IMR-90 (cell line): Measurements from ENCODE around the gene CHCHD4. TPM values are rescaled to one million over a fixed set of nuclear protein-coding genes. Genes with fewer than 3 reads are reported as not detected.

Source experiments
- ATAC-seq: fragments of 200-7000 bp; cut with Tn5 transposase; 2 replicates; pipeline ENCODE4 v1.9.1; 2020; ENCODE audit warnings: low read depth, mild to moderate bottlenecking, moderate library complexity
- BruUV-seq: library from RNA; stranded (reverse); fragments of 400-500 nt; replicated peaks from 2 replicates; lab custom pipeline; 2021; lab: Mats Ljungman, UMichigan
- CTCF ChIA-PET: fragments of 300-600 bp; formaldehyde crosslinking; extraction: SDS; loops from one replicate; lab custom pipeline; 2021; ENCODE audit warnings: antibody characterized with exemption; lab: Yijun Ruan, JAX
- POLR2A ChIA-PET: fragments of 300-600 bp; sonication (Branson Sonifier 250); formaldehyde crosslinking; loops from one replicate; lab custom pipeline; 2022; ENCODE audit warnings: antibody characterized with exemption; ENCODE audit not compliant: unreplicated experiment; lab: Charles Lee
- DNase-seq: peaks from one replicate; pipeline ENCODE4 v3.0.0; 2013
- H2AFZ ChIP-seq: replicated peaks from 2 replicates; pipeline ENCODE3; 2013; ENCODE audit warnings: low read length, mild to moderate bottlenecking; ENCODE audit not compliant: poor library complexity
- H2AK5ac ChIP-seq: 2 replicates; pipeline ENCODE4 v1.6.1; 2013; ENCODE audit warnings: low read depth, low read length, inconsistent platforms
- H2AK9ac ChIP-seq: replicated peaks from 2 replicates; pipeline ENCODE3; 2013; ENCODE audit warnings: mild to moderate bottlenecking, low read depth, low read length, moderate library complexity; ENCODE audit not compliant: poor library complexity
- H2BK120ac ChIP-seq: 2 replicates; pipeline ENCODE4 v1.6.1; 2013; ENCODE audit warnings: low read depth, low read length, inconsistent platforms
- H2BK15ac ChIP-seq: 3 replicates; pipeline ENCODE4 v1.6.1; 2013; ENCODE audit warnings: low read depth, low read length, inconsistent platforms
- H2BK20ac ChIP-seq: 2 replicates; pipeline ENCODE4 v1.6.1; 2013; ENCODE audit warnings: low read depth, mild to moderate bottlenecking, inconsistent platforms, low read length, moderate library complexity
- H2BK5ac ChIP-seq: 2 replicates; pipeline ENCODE4 v1.6.1; 2013; ENCODE audit warnings: mild to moderate bottlenecking, low read depth, low read length, inconsistent platforms; ENCODE audit not compliant: poor library complexity, severe bottlenecking
- H3K14ac ChIP-seq: replicated peaks from 2 replicates; pipeline ENCODE4 v1.6.1; 2013; ENCODE audit warnings: low read depth, low read length, inconsistent platforms
- H3K18ac ChIP-seq: 2 replicates; pipeline ENCODE4 v1.6.1; 2013; ENCODE audit warnings: low read depth, low read length, control low read depth
- H3K23ac ChIP-seq: 2 replicates; pipeline ENCODE4 v1.6.1; 2013; ENCODE audit warnings: low read depth, low read length, inconsistent platforms
- H3K27ac ChIP-seq: 2 replicates; pipeline ENCODE4 v1.5.1; 2013; ENCODE audit warnings: mild to moderate bottlenecking, control low read depth, low read length; ENCODE audit not compliant: insufficient read depth
- H3K27me3 ChIP-seq: 2 replicates; pipeline ENCODE4 v1.6.1; 2013; ENCODE audit warnings: low read length; ENCODE audit not compliant: control insufficient read depth, insufficient read depth
- H3K36me3 ChIP-seq: 2 replicates; pipeline ENCODE4 v1.6.1; 2013; ENCODE audit warnings: low read length, mixed read lengths; ENCODE audit not compliant: control insufficient read depth, insufficient read depth
- H3K4ac ChIP-seq: 2 replicates; pipeline ENCODE4 v1.6.1; 2013; ENCODE audit warnings: low read depth, low read length, inconsistent platforms
- H3K4me1 ChIP-seq: 2 replicates; pipeline ENCODE4 v1.6.1; 2013; ENCODE audit warnings: low read length, mixed read lengths; ENCODE audit not compliant: control insufficient read depth, insufficient read depth
- H3K4me2 ChIP-seq: 2 replicates; pipeline ENCODE4 v1.6.1; 2013; ENCODE audit warnings: low read depth, mild to moderate bottlenecking, control low read depth, low read length, moderate library complexity
- H3K4me3 ChIP-seq: 2 replicates; pipeline ENCODE4 v1.5.1; 2013; ENCODE audit warnings: low read depth, mild to moderate bottlenecking, control low read depth, low read length, moderate library complexity; ENCODE audit not compliant: insufficient read depth
- H3K56ac ChIP-seq: 2 replicates; pipeline ENCODE4 v1.6.1; 2013; ENCODE audit warnings: low read length, inconsistent platforms; ENCODE audit not compliant: insufficient read depth; ENCODE audit errors: extremely low read depth
- H3K79me1 ChIP-seq, 2 experiments: 2 replicates each; pipeline ENCODE4 v1.6.1; 2013; ENCODE audit warnings: low read length in 2 of 2, inconsistent platforms in 1 of 2, low read depth in 1 of 2
- H3K9ac ChIP-seq: 2 replicates; pipeline ENCODE4 v1.6.1; 2013; ENCODE audit warnings: low read depth, low read length, control low read depth
- H3K9me1 ChIP-seq: 2 replicates; pipeline ENCODE4 v1.6.1; 2013; ENCODE audit warnings: low read length, inconsistent platforms; ENCODE audit not compliant: insufficient read depth
- H3K9me3 ChIP-seq: 2 replicates; pipeline ENCODE4 v1.6.1; 2013; ENCODE audit warnings: low read length; ENCODE audit not compliant: control insufficient read depth, insufficient read depth
- H4K20me1 ChIP-seq: 2 replicates; pipeline ENCODE4 v1.6.1; 2013; ENCODE audit warnings: low read length, inconsistent platforms; ENCODE audit not compliant: insufficient read depth
- H4K5ac ChIP-seq: 2 replicates; pipeline ENCODE4 v1.6.1; 2013; ENCODE audit warnings: mild to moderate bottlenecking, low read depth, low read length, control low read depth
- H4K8ac ChIP-seq, 2 experiments: 2 replicates each; pipeline ENCODE4 v1.6.1; 2013; ENCODE audit warnings: low read depth in 2 of 2, low read length in 2 of 2, control low read depth in 1 of 2, inconsistent platforms in 1 of 2
- H4K91ac ChIP-seq: 2 replicates; pipeline ENCODE4 v1.6.1; 2013; ENCODE audit warnings: low read depth, low read length, inconsistent platforms; ENCODE audit not compliant: insufficient read depth
- CEBPB ChIP-seq: IDR thresholded peaks from 2 replicates; pipeline ENCODE4 v1.6.1; 2012; ENCODE audit warnings: low read depth, low read length, improper control_type of control experiment
- CHD1 ChIP-seq: IDR thresholded peaks from 2 replicates; pipeline ENCODE4 v1.6.1; 2012; ENCODE audit warnings: low read depth, low read length, improper control_type of control experiment
- ELK1 ChIP-seq: fragments of 150-350 bp; IDR thresholded peaks from 2 replicates; pipeline ENCODE4 v1.6.1; 2016; ENCODE audit warnings: low read depth, mild to moderate bottlenecking, low read length, moderate library complexity, borderline replicate concordance
- MXI1 ChIP-seq: IDR thresholded peaks from 2 replicates; pipeline ENCODE4 v1.6.1; 2012; ENCODE audit warnings: low read depth, mild to moderate bottlenecking, low read length, moderate library complexity, borderline replicate concordance
- NFE2L2 ChIP-seq: fragments of 150-350 bp; IDR thresholded peaks from 2 replicates; pipeline ENCODE4 v1.6.1; 2016; ENCODE audit warnings: low read depth, mild to moderate bottlenecking, low read length
- POLR2A ChIP-seq: IDR thresholded peaks from 2 replicates; pipeline ENCODE4 v1.6.1; 2012; ENCODE audit warnings: mild to moderate bottlenecking, low read depth, low read length
- RCOR1 ChIP-seq: IDR thresholded peaks from 2 replicates; pipeline ENCODE4 v1.6.1; 2012; ENCODE audit warnings: mild to moderate bottlenecking, low read length, improper control_type of control experiment; ENCODE audit not compliant: insufficient replicate concordance
- RFX5 ChIP-seq: IDR thresholded peaks from 2 replicates; pipeline ENCODE4 v1.8.0; 2012; ENCODE audit warnings: low read depth, mild to moderate bottlenecking, low read length, moderate library complexity
- USF2 ChIP-seq: fragments of 150-350 bp; IDR thresholded peaks from 2 replicates; pipeline ENCODE4 v1.6.1; 2017; ENCODE audit warnings: mild to moderate bottlenecking, antibody characterized with exemption, low read length, low read depth
- WGBS, 2 experiments: methylation state at CpG; one replicate each; pipeline versions ENCODE4 v1.1.5 to v1.1.7; 2013; ENCODE audit warnings: missing lambda C conversion rate in 2 of 2; ENCODE audit not compliant: insufficient read length in 1 of 2; ENCODE audit errors: extremely low coverage in 2 of 2; 5-methylcytosine and 5-hydroxymethylcytosine counted together
- dilution Hi-C: fragments of 300-500 bp; cut with HindIII; formaldehyde crosslinking; loops from one replicate; pipeline ENCODE4 v1.14.3; 2018; ENCODE audit warnings: low sequenced_read_pairs; ENCODE audit not compliant: unreplicated experiment
- in situ Hi-C: fragments of 300-500 bp; cut with MboI; formaldehyde crosslinking; loops from 3 replicates; pipeline ENCODE4 v1.14.3; 2019; ENCODE audit warnings: low sequenced_read_pairs, inconsistent platforms, mixed read lengths
- intact Hi-C: fragments of 100-400 bp; cut with micrococcal nuclease; formaldehyde crosslinking; loops from 2 replicates; pipeline ENCODE4 v1.10.0; 2022
- polyA plus RNA-seq, 3 experiments: library from polyadenylated mRNA; depleted of rRNA; stranded (reverse); fragments of >200 nt; gene quantifications; 2 replicates each; pipeline ENCODE4 v1.2.3, GENCODE V29; 2012; ENCODE audit warnings: low replicate concordance in 1 of 3
- total RNA-seq: library from RNA; depleted of rRNA; stranded (reverse); fragments of >200 nt; gene quantifications from 2 replicates; pipeline ENCODE4 v1.2.3, GENCODE V29; 2012
- TF ChIP-seq, protein P1 (sequence below): conservative IDR thresholded peaks from 2 replicates; pipeline ENCODE4 v1.5.1; 2012; ENCODE audit warnings: mild to moderate bottlenecking, low read depth, low read length, improper control_type of control experiment

Gene CHCHD4
- total and polyA plus RNA-seq, 2 of the 4 experiments (the other 2 are of a cell fraction): 9.0 to 9.8 TPM

DNA sequence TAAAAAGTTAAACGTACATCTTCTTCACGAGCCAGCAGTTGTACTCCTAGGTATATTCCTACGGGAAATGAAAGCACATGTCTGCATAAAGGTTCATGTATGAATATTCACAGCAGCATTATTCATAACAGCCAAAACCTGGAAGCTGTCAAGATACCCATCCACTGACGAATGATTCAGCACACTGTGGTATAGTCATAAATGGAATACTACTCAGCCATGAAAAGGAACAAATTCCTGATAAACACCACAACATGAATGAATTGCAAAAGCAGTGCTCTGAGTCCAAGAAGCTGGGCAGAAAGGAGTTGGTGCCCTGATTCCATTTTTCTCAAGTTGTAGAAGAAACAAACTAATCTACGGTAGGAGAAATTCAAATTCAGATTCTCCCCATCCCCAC, 4.1 kb upstream of the CHCHD4 start:
- in situ Hi-C loops (loop anchor here (25.0 kb wide), 1 partner anchor 91 kb away; no protein-coding TSS in a partner anchor), dilution Hi-C loops (no loop called here), intact Hi-C loops (loop anchor here (5.0 kb wide), 1 partner anchor 339 kb away; no protein-coding TSS in a partner anchor)
- TF ChIP-seq ELK1 (no peak), MXI1 (no peak), CEBPB (no peak), POLR2A (no peak), NFE2L2 (no peak), RCOR1 (no peak), CHD1 (no peak), RFX5 (no peak), USF2 (no peak)
- TF ChIP-seq, protein P1, sequence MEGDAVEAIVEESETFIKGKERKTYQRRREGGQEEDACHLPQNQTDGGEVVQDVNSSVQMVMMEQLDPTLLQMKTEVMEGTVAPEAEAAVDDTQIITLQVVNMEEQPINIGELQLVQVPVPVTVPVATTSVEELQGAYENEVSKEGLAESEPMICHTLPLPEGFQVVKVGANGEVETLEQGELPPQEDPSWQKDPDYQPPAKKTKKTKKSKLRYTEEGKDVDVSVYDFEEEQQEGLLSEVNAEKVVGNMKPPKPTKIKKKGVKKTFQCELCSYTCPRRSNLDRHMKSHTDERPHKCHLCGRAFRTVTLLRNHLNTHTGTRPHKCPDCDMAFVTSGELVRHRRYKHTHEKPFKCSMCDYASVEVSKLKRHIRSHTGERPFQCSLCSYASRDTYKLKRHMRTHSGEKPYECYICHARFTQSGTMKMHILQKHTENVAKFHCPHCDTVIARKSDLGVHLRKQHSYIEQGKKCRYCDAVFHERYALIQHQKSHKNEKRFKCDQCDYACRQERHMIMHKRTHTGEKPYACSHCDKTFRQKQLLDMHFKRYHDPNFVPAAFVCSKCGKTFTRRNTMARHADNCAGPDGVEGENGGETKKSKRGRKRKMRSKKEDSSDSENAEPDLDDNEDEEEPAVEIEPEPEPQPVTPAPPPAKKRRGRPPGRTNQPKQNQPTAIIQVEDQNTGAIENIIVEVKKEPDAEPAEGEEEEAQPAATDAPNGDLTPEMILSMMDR: no peak
- BruUV-seq: no TSS peak
- Histone ChIP-seq H4K5ac (no peak overlapping the region), H4K91ac (no peak overlapping the region), H3K14ac (no peak overlapping the region), H3K56ac (no peak overlapping the region), H2BK20ac (no peak overlapping the region), H4K8ac (no peak overlapping the region), H3K23ac (no peak overlapping the region), H2BK120ac (no peak overlapping the region), H2BK5ac (no peak overlapping the region), H4K20me1 (peaks cover 32% of the 10 kb centered on the region), H3K27me3 (no peaks in the 10 kb centered on the region), H3K79me1 (peaks cover 25 to 73% of the 10 kb centered on the region in 2 experiments), H3K9me1 (peaks cover 27% of the 10 kb centered on the region), H2BK15ac (no peak overlapping the region), H2AK9ac (no peak overlapping the region), H3K4ac (no peak overlapping the region), H2AFZ (no peak overlapping the region), H3K4me3 (no peak overlapping the region), H3K4me1 (peaks cover 13% of the 10 kb centered on the region), H2AK5ac (no peak overlapping the region), H3K18ac (no peak overlapping the region), H3K27ac (no peak overlapping the region), H3K36me3 (peaks cover 54% of the 10 kb centered on the region), H3K9me3 (no peaks in the 10 kb centered on the region), H3K9ac (no peak overlapping the region), H3K4me2 (no peak overlapping the region)
- ChIA-PET POLR2A (no interaction called here), CTCF (no interaction called here)
- ATAC-seq (no peak), DNase-seq (no peak)
- WGBS, 2 experiments: no CpG with 5 or more reads among the region's 5 CpGs
